Osteocyte (in vitro differentiated cells): ENCODE data around the gene TRMT61B. TPM values are rescaled to one million over a fixed set of nuclear protein-coding genes. Genes with fewer than 3 reads are reported as not detected.

ENCODE experiments used
- DNase-seq: peaks from one replicate; pipeline ENCODE4 v3.0.0; 2021; ENCODE audit warnings: mixed read lengths; ENCODE audit not compliant: unreplicated experiment; ENCODE audit errors: extremely low spot score
- H3K27ac Mint-ChIP-seq: one replicate; pipeline ENCODE4 v1.8.0; 2021; ENCODE audit warnings: mild to moderate bottlenecking, mixed read lengths; ENCODE audit not compliant: unreplicated experiment
- H3K27me3 Mint-ChIP-seq: one replicate; pipeline ENCODE4 v1.8.0; 2021; ENCODE audit warnings: mixed read lengths; ENCODE audit not compliant: unreplicated experiment
- H3K36me3 Mint-ChIP-seq: one replicate; pipeline ENCODE4 v1.8.0; 2021; ENCODE audit warnings: mixed read lengths; ENCODE audit not compliant: unreplicated experiment
- H3K4me1 Mint-ChIP-seq: one replicate; pipeline ENCODE4 v1.8.0; 2021; ENCODE audit warnings: mixed read lengths; ENCODE audit not compliant: unreplicated experiment
- H3K4me3 Mint-ChIP-seq: one replicate; pipeline ENCODE4 v1.8.0; 2021; ENCODE audit warnings: mild to moderate bottlenecking, moderate library complexity, mixed read lengths; ENCODE audit not compliant: unreplicated experiment
- H3K9me3 Mint-ChIP-seq: one replicate; pipeline ENCODE4 v1.8.0; 2021; ENCODE audit warnings: mixed read lengths; ENCODE audit not compliant: unreplicated experiment
- CTCF ChIP-seq: fragments of 200-600 bp; sonication (generic); IDR thresholded peaks from 2 replicates; pipeline ENCODE4 v1.5.0; 2021; ENCODE audit warnings: antibody characterized with exemption, mild to moderate bottlenecking, moderate library complexity
- total RNA-seq: library from RNA; stranded (reverse); gene quantifications from 2 replicates; pipeline ENCODE4 v1.2.1, GENCODE V29; 2021

Gene TRMT61B
- total RNA-seq, 1 donor from 2014 or later, result 12.7 TPM

GRCh38 chr2:28906376-28906775 lies 36.3 kb upstream of the TRMT61B start:
- H3K27ac Mint-ChIP-seq, result peak overlapping the region; percentile 25
- no peaks in the 10 kb centered on the region for H3K27me3 Mint-ChIP-seq
- H3K9me3 Mint-ChIP-seq, result no peaks in the 10 kb centered on the region
- no peak overlapping the region for H3K4me3 Mint-ChIP-seq
- no peak for TF ChIP-seq CTCF
- no peak for DNase-seq
- peaks cover 19% of the 10 kb centered on the region for H3K4me1 Mint-ChIP-seq
- H3K36me3 Mint-ChIP-seq, result peaks cover 49% of the 10 kb centered on the region

- no peak for DNase-seq
- peaks cover 49% of the 10 kb centered on the region for H3K36me3 Mint-ChIP-seq
- no peak overlapping the region for H3K4me3 Mint-ChIP-seq
- H3K27ac Mint-ChIP-seq, result no peak overlapping the region
- no peaks in the 10 kb centered on the region for H3K27me3 Mint-ChIP-seq
- peaks cover 25% of the 10 kb centered on the region for H3K4me1 Mint-ChIP-seq
- no peak for TF ChIP-seq CTCF
- H3K9me3 Mint-ChIP-seq, result no peaks in the 10 kb centered on the region
Observed at GRCh38 chr2:28905533-28905932, 35.4 kb upstream of the TRMT61B start.

- TF ChIP-seq CTCF, result no peak
- H3K27me3 Mint-ChIP-seq, result no peaks in the 10 kb centered on the region
- H3K36me3 Mint-ChIP-seq, result peaks cover 44% of the 10 kb centered on the region
- H3K4me1 Mint-ChIP-seq, result peaks cover 25% of the 10 kb centered on the region
- DNase-seq, result no peak
- no peak overlapping the region for H3K4me3 Mint-ChIP-seq
- H3K9me3 Mint-ChIP-seq, result no peaks in the 10 kb centered on the region
- peak overlapping the region; percentile 0 for H3K27ac Mint-ChIP-seq
Observed at GRCh38 chr2:28904802-28905457, 34.8 kb upstream of the TRMT61B start.

GRCh38 chr2:28904295-28904694 lies 34.2 kb upstream of the TRMT61B start:
- peaks cover 29% of the 10 kb centered on the region for H3K4me1 Mint-ChIP-seq
- H3K36me3 Mint-ChIP-seq, result peaks cover 38% of the 10 kb centered on the region
- H3K27me3 Mint-ChIP-seq, result no peaks in the 10 kb centered on the region
- H3K27ac Mint-ChIP-seq, result peak overlapping the region; percentile 0
- DNase-seq, result no peak
- H3K9me3 Mint-ChIP-seq, result no peaks in the 10 kb centered on the region
- no peak for TF ChIP-seq CTCF
- no peak overlapping the region for H3K4me3 Mint-ChIP-seq

GRCh38 chr2:28902584-28902983 lies 32.5 kb upstream of the TRMT61B start:
- Mint-ChIP-seq H3K27me3 (no peaks in the 10 kb centered on the region), H3K4me1 (peaks cover 38% of the 10 kb centered on the region), H3K4me3 (no peak overlapping the region), H3K9me3 (no peaks in the 10 kb centered on the region), H3K27ac (no peak overlapping the region), H3K36me3 (peaks cover 27% of the 10 kb centered on the region)
- DNase-seq, result no peak
- TF ChIP-seq CTCF, result no peak
